Measurements from ENCODE around the gene RPL22. TPM values are rescaled to one million over a fixed set of nuclear protein-coding genes. Genes with fewer than 3 reads are reported as not detected.

Gene RPL22
- total and polyA plus RNA-seq, 2 of the 4 experiments (the other 2 are of a cell fraction), result 26.2 to 131 TPM

GRCh38 chr1:6211731-6212130 is 12.3 kb upstream of the RPL22 start:
- dilution Hi-C loops (cut with HindIII; ENCODE audit: low sequenced_read_pairs, unreplicated experiment) (no loop called here), in situ Hi-C loops (cut with MboI; ENCODE audit: low sequenced_read_pairs) (no loop called here), intact Hi-C loops (cut with micrococcal nuclease) (no loop called here)
- Histone ChIP-seq H3K4ac (ENCODE audit: low read depth, low read length) (no peak overlapping the region), H2BK15ac (ENCODE audit: low read depth, low read length) (no peak overlapping the region), H3K27me3 (ENCODE audit: control insufficient read depth, insufficient read depth, low read length) (no peaks in the 10 kb centered on the region), H2BK20ac (ENCODE audit: low read depth, low read length) (no peak overlapping the region), H3K14ac (replicated peaks; ENCODE audit: low read depth, low read length) (no peak overlapping the region), H2BK5ac (ENCODE audit: low read depth, low read length, poor library complexity, severe bottlenecking) (no peak overlapping the region), H3K4me2 (ENCODE audit: low read depth, low read length) (no peak overlapping the region), H2AK9ac (replicated peaks; ENCODE audit: low read depth, low read length, poor library complexity) (no peak overlapping the region), H3K4me3 (ENCODE audit: insufficient read depth, low read depth, low read length) (no peak overlapping the region), H4K91ac (ENCODE audit: insufficient read depth, low read depth, low read length) (no peak overlapping the region), H3K4me1 (ENCODE audit: control insufficient read depth, insufficient read depth, low read length) (peaks cover 5% of the 10 kb centered on the region; the same call in 1 of the 2 replicates), H3K27ac (ENCODE audit: insufficient read depth, low read length) (no peak overlapping the region), H3K36me3 (ENCODE audit: control insufficient read depth, insufficient read depth, low read length) (no peaks in the 10 kb centered on the region), H3K9ac (ENCODE audit: low read depth, low read length) (no peak overlapping the region), H3K79me1 (ENCODE audit: low read depth in 1 of 2, low read length in 2 of 2) (no peaks in the 10 kb centered on the region), H3K56ac (ENCODE audit: extremely low read depth, insufficient read depth, low read length) (no peak overlapping the region), H3K9me1 (ENCODE audit: insufficient read depth, low read length) (no peaks in the 10 kb centered on the region), H4K8ac (ENCODE audit: low read depth in 2 of 2, low read length in 2 of 2) (no peak overlapping the region), H4K20me1 (ENCODE audit: insufficient read depth, low read length) (no peaks in the 10 kb centered on the region; the same call in 1 of the 2 replicates), H3K18ac (ENCODE audit: low read depth, low read length) (no peak overlapping the region), H2AFZ (replicated peaks; ENCODE audit: low read length, poor library complexity) (no peak overlapping the region), H2BK120ac (ENCODE audit: low read depth, low read length) (no peak overlapping the region), H2AK5ac (ENCODE audit: low read depth, low read length) (no peak overlapping the region), H3K23ac (ENCODE audit: low read depth, low read length) (no peak overlapping the region), H4K5ac (ENCODE audit: low read depth, low read length) (no peak overlapping the region), H3K9me3 (ENCODE audit: control insufficient read depth, insufficient read depth, low read length) (no peaks in the 10 kb centered on the region)
- DNase-seq (no peak), ATAC-seq (ENCODE audit: low read depth) (no peak)
- no peak for TF ChIP-seq USF2 (IDR thresholded peaks at IDR 0.05; ENCODE audit: low read depth, low read length)
- TF ChIP-seq NFE2L2 (IDR thresholded peaks at IDR 0.05; ENCODE audit: low read depth, low read length), result no peak
- TF ChIP-seq ELK1 (IDR thresholded peaks at IDR 0.05; ENCODE audit: borderline replicate concordance, low read depth, low read length), result no peak
- no peak for TF ChIP-seq RCOR1 (IDR thresholded peaks at IDR 0.05; ENCODE audit: insufficient replicate concordance, low read length)
- no peak for TF ChIP-seq CHD1 (IDR thresholded peaks at IDR 0.05; ENCODE audit: low read depth, low read length)
- no peak for TF ChIP-seq CTCF (conservative IDR thresholded peaks at IDR 0.05; ENCODE audit: low read depth, low read length)
- no peak for TF ChIP-seq RAD21 (IDR thresholded peaks at IDR 0.05; ENCODE audit: low read length)
- no peak for TF ChIP-seq MAZ (IDR thresholded peaks at IDR 0.05; ENCODE audit: borderline replicate concordance, low read depth, low read length)
- TF ChIP-seq MAFK (IDR thresholded peaks at IDR 0.05; ENCODE audit: low read depth, low read length), result no peak
- TF ChIP-seq CEBPB (IDR thresholded peaks at IDR 0.05; ENCODE audit: low read depth, low read length), result no peak
- no peak for TF ChIP-seq POLR2A (IDR thresholded peaks at IDR 0.05; ENCODE audit: low read depth, low read length)
- TF ChIP-seq RFX5 (IDR thresholded peaks at IDR 0.05; ENCODE audit: low read depth, low read length), result no peak
- TF ChIP-seq SMC3 (IDR thresholded peaks at IDR 0.05; ENCODE audit: low read depth, low read length), result no peak
- TF ChIP-seq FOS (IDR thresholded peaks at IDR 0.05; ENCODE audit: low read depth, low read length), result no peak
- no peak for TF ChIP-seq MXI1 (IDR thresholded peaks at IDR 0.05; ENCODE audit: borderline replicate concordance, low read depth, low read length)
- ChIA-PET POLR2A (ENCODE audit: unreplicated experiment) (no interaction called here), CTCF (no interaction called here)
- WGBS, 2 experiments (ENCODE audit: extremely low coverage in 2 of 2, insufficient read length in 1 of 2), result 82% methylated on average over 2 of the region's 16 CpGs; no CpG with 5 or more reads in 1 of the 2 experiments
- BruUV-seq (replicated peaks), result no TSS peak

Data from IMR-90 (cell line).